BLaER1 (cell line): Measurements from ENCODE around the gene CCNJL.

Experiments
- H3K27ac ChIP-seq: shearing (Covaris generic); formaldehyde crosslinking; 2 replicates; pipeline ENCODE4 v1.8.1; 2022
- H3K27me3 ChIP-seq: shearing (Covaris generic); formaldehyde crosslinking; 2 replicates; pipeline ENCODE4 v1.8.1; 2022
- H3K36me3 ChIP-seq: shearing (Covaris generic); formaldehyde crosslinking; 2 replicates; pipeline ENCODE4 v1.8.1; 2022
- H3K4me1 ChIP-seq: shearing (Covaris generic); formaldehyde crosslinking; 2 replicates; pipeline ENCODE4 v1.8.1; 2022
- H3K4me2 ChIP-seq: shearing (Covaris generic); formaldehyde crosslinking; 2 replicates; pipeline ENCODE4 v1.8.1; 2022
- H3K4me3 ChIP-seq: shearing (Covaris generic); formaldehyde crosslinking; 2 replicates; pipeline ENCODE4 v1.8.1; 2022
- H3K9ac ChIP-seq: shearing (Covaris generic); formaldehyde crosslinking; 2 replicates; pipeline ENCODE4 v1.8.1; 2022
- H3K9me3 ChIP-seq: shearing (Covaris generic); formaldehyde crosslinking; 2 replicates; pipeline ENCODE4 v1.8.1; 2022
- H4K20me1 ChIP-seq: shearing (Covaris generic); formaldehyde crosslinking; 2 replicates; pipeline ENCODE4 v1.8.1; 2022
- Cebpa-rat ChIP-seq: shearing (Covaris generic); IDR thresholded peaks from 2 replicates; pipeline ENCODE4 v1.8.1; 2022

CCNJL gene

DNA sequence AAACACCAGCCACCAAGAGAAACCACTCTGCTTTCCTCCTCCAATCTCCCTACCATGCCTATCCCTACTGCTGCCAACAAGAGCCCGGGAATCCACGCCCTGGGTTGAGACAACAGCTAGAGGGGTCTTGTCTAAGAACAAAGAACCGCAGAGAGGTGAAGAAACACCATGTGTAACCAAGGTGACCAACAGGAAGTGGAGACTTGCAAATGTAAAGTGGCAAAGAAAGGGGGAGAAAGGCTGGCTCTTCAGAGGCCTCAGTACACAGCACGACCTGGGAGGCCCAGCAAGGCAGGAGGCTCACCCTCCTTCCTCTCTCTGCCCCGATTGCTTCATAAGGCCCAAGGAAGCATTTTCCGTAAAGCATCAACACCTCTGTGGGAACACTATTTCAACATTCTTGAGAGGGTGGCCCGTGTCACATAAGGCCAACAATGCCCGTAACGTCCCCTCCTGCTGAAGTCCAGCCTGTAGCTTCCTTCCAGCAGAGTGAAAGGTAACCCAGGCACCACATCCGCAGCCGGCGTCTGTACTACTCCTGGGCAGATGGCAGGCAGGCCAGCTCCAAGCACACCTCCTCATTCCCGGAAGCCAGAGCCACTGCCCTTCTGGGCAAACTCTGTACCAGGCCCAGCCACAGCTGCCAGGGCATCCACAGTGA, 18.3 kb downstream of the CCNJL start:
- Histone ChIP-seq H3K4me2 (no peak overlapping the region), H3K4me1 (peaks cover 19% of the 10 kb centered on the region), H3K27ac (no peak overlapping the region), H3K9ac (no peak overlapping the region), H3K4me3 (no peak overlapping the region), H3K9me3 (no peaks in the 10 kb centered on the region), H3K27me3 (no peaks in the 10 kb centered on the region), H3K36me3 (no peaks in the 10 kb centered on the region), H4K20me1 (no peaks in the 10 kb centered on the region)
- no peak for TF ChIP-seq Cebpa-rat

DNA sequence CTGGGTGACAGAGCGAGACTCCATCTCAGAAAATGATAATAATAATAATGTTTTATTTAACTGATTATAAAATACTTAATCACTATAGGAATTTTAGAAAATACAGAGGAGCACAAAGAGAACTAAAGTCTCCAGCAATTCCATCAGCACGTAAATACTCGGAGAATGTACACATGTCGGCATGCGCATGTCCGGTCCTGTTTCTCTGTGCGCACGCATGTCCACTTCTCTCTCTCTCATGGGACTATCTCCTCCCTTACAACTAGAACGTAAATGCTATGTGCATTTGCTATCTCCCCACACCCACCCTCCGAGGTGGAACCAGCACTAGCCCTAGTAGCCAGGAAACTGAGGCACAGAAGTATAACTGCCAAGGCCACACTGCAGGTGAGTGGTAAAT, 19.0 kb downstream of the CCNJL start:
- Histone ChIP-seq H3K27me3 (no peaks in the 10 kb centered on the region), H3K4me2 (no peak overlapping the region), H3K27ac (no peak overlapping the region), H3K4me1 (peaks cover 22% of the 10 kb centered on the region), H3K4me3 (no peak overlapping the region), H3K9me3 (no peaks in the 10 kb centered on the region), H3K9ac (no peak overlapping the region), H4K20me1 (no peaks in the 10 kb centered on the region), H3K36me3 (no peaks in the 10 kb centered on the region)
- TF ChIP-seq Cebpa-rat, result no peak

DNA sequence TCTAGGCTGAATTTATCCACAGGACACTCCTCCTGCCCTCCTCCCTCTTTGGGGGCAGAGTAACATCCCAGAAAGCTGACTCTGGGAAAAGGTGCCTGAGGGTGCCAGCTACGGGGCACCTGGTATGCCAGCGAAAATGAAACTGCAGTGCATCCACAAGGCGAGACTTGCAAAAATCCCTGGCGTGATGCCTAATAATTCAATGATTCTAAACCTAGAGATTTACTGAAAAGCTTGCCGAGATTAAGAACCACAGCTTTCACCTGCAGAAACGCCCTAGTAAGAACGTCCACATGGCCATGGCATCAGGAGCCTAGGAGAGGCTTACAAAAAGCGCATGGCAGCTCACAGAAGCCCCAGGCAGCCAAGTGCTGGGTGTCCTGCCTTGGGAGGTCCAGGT, 20.9 kb downstream of the CCNJL start:
- no peak overlapping the region for H3K4me2 ChIP-seq
- H3K27ac ChIP-seq, result no peak overlapping the region
- no peaks in the 10 kb centered on the region for H3K9me3 ChIP-seq
- no peaks in the 10 kb centered on the region for H3K27me3 ChIP-seq
- peaks cover 22% of the 10 kb centered on the region for H3K4me1 ChIP-seq
- no peak for TF ChIP-seq Cebpa-rat
- no peak overlapping the region for H3K4me3 ChIP-seq
- H3K36me3 ChIP-seq, result no peaks in the 10 kb centered on the region
- no peak overlapping the region for H3K9ac ChIP-seq
- H4K20me1 ChIP-seq, result no peaks in the 10 kb centered on the region

DNA sequence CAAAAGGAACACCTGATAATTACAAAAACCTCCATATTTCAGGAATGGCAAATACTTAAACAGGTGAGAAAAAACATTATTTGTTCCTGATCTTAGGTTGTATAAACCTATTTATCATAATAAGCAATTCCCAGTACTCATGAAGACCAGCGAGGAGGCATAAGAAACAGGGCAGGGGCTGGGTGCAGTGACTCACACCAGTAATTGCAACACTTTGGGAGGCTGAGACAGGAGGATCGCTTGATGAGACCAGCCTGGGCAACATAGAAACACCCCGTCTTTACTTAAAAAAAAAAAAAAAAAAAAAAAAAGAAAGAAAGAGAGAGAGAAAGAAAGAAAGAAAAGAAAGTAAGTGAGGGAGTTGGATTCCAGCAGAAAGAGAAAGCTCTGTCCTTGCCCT, 21.6 kb downstream of the CCNJL start:
- H3K36me3 ChIP-seq, result no peaks in the 10 kb centered on the region
- TF ChIP-seq Cebpa-rat, result no peak

DNA sequence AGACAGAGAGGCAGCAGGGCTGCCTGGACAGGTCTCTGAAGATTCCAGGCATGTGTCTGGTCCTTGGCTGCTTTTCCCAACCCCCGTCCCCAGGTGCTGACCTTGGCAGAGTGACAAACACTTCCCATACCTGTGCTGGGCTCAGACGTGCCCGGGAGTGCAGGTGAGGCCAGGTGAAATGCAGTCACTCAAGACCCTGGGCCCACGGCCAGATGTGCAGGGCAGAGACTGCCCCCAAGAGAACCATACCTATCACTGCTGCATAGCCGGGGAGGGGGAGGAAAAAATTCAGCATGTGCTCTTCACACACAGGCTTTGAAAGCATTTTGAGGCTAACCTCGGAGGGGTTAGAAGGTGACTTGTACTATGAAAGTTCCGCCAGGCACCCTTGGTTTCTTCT, 22.6 kb downstream of the CCNJL start:
- TF ChIP-seq Cebpa-rat, result no peak
- H3K4me3 ChIP-seq, result no peak overlapping the region

More for the DNA sequence above, 21.6 kb downstream of the CCNJL start:
- H3K9ac ChIP-seq, result no peak overlapping the region
- no peak overlapping the region for H3K4me2 ChIP-seq
- H3K9me3 ChIP-seq, result no peaks in the 10 kb centered on the region
- no peaks in the 10 kb centered on the region for H3K27me3 ChIP-seq
- H3K4me1 ChIP-seq, result peaks cover 17% of the 10 kb centered on the region
- H3K27ac ChIP-seq, result no peak overlapping the region
- H4K20me1 ChIP-seq, result no peaks in the 10 kb centered on the region
- no peak overlapping the region for H3K4me3 ChIP-seq

DNA sequence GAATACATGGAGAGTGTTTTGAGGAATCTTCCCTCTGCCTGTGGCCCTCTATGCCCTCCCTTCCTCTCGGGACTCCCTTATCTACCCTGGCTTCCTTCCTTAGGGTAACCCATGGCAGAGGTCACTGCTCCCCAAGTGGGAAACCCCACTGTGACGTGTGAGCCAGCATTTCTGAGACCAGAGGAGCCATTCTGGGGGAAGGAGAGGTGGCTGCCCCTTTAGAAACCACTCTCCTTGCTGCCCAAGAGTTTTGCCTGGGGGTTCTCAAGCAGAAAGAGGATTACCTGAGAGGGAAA, 23.1 kb downstream of the CCNJL start:
- Histone ChIP-seq H3K4me1 (peaks cover 11% of the 10 kb centered on the region), H4K20me1 (no peaks in the 10 kb centered on the region), H3K36me3 (no peaks in the 10 kb centered on the region), H3K9ac (no peak overlapping the region), H3K27me3 (no peaks in the 10 kb centered on the region), H3K4me3 (no peak overlapping the region), H3K4me2 (peak overlapping the region; percentile 50), H3K27ac (peak overlapping the region; percentile 2; the same call in 1 of the 2 replicates), H3K9me3 (no peaks in the 10 kb centered on the region)
- TF ChIP-seq Cebpa-rat, result no peak

More for the DNA sequence above, 22.6 kb downstream of the CCNJL start:
- H3K4me2 ChIP-seq, result peak overlapping the region; percentile 50
- no peak overlapping the region for H3K9ac ChIP-seq
- peak overlapping the region; percentile 2; the same call in 1 of the 2 replicates for H3K27ac ChIP-seq
- peaks cover 11% of the 10 kb centered on the region for H3K4me1 ChIP-seq
- H3K36me3 ChIP-seq, result no peaks in the 10 kb centered on the region
- H3K9me3 ChIP-seq, result no peaks in the 10 kb centered on the region
- H4K20me1 ChIP-seq, result no peaks in the 10 kb centered on the region
- no peaks in the 10 kb centered on the region for H3K27me3 ChIP-seq

DNA sequence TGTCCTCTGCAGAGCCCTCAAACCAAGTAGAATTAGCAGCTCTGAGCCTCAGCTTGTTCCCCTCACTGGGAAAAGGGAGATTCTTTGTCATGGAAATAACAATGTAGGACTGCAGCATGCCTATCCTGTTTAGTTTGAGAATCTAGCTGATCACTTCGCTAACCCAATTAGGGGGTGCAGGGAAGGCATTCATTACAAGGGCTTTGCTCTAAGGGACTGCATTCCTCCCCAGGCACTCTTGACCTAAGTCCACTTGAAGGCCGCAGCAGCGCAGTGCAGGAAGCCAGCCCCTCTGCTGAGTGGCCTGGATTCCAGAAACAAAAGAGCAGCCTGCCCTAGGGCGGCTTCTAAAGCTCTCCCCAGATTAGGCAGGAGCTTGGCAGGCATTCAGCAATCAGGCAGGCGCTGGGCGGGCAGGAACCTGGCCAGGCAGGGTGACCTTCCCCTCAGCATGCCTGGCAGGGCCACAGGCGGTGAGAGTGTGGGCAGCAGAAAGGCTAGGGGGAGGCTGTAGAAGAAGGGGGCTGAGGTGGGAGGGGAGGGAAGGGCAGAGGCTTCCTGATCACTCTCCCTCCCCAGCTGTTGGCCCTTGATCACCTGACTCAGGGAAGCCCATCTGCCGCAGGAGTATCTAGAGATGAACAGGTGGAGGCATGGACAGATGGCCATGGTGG, 24.8 kb downstream of the CCNJL start:
- Histone ChIP-seq H3K9ac (no peak overlapping the region), H4K20me1 (no peaks in the 10 kb centered on the region), H3K9me3 (no peaks in the 10 kb centered on the region), H3K4me2 (no peak overlapping the region), H3K4me1 (peaks cover 11% of the 10 kb centered on the region), H3K4me3 (no peak overlapping the region), H3K27ac (no peak overlapping the region), H3K36me3 (no peaks in the 10 kb centered on the region), H3K27me3 (no peaks in the 10 kb centered on the region)
- no peak for TF ChIP-seq Cebpa-rat

DNA sequence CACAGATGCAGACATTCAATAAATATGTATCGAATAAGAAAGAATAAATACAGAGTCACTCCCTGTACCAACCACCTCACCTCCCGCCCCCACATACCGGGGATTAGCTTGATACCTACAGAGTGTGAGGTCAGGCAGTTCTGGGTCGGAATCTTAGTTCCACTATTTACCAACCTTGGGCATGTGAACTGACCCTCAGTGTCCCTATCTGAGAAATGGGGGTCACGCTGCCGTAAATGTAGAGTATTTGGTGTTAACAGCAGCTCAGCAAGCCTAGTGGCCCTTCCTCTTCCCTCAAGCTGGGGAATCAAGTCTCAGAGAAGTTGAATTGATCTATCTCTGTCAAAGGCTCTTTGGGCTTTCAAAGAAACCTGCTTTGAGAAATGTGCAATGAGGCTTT, 25.4 kb downstream of the CCNJL start:
- no peak overlapping the region for H3K9ac ChIP-seq
- no peak for TF ChIP-seq Cebpa-rat
- H3K36me3 ChIP-seq, result no peaks in the 10 kb centered on the region
- H3K4me2 ChIP-seq, result no peak overlapping the region
- no peaks in the 10 kb centered on the region for H3K27me3 ChIP-seq
- no peaks in the 10 kb centered on the region for H3K9me3 ChIP-seq
- H3K27ac ChIP-seq, result no peak overlapping the region
- no peaks in the 10 kb centered on the region for H4K20me1 ChIP-seq
- H3K4me1 ChIP-seq, result peaks cover 11% of the 10 kb centered on the region
- no peak overlapping the region for H3K4me3 ChIP-seq

DNA sequence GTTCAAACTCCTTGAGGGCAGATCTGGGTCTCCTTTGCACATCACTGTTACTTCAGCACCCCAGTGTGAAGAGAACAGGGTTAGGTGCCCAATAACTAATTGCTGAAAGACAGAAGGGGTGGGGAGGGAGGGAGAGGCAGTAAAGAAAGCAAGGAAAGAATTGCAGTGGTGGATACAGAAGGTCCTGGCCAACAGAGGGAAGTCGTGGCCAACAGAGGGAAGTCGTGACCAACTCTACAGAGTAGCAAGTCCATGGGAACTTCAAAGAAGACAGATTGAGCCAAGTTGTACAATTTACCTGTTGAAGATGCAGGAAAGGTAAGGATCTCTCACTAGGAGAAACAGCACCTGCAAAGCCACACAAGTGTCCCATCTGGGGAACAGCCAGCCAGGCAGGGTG, 27.0 kb downstream of the CCNJL start:
- H3K27ac ChIP-seq, result no peak overlapping the region
- no peak overlapping the region for H3K4me3 ChIP-seq
- H3K4me2 ChIP-seq, result no peak overlapping the region
- TF ChIP-seq Cebpa-rat, result no peak
- H3K9ac ChIP-seq, result no peak overlapping the region
- no peaks in the 10 kb centered on the region for H3K27me3 ChIP-seq
- H3K9me3 ChIP-seq, result no peaks in the 10 kb centered on the region
- no peaks in the 10 kb centered on the region for H4K20me1 ChIP-seq
- peaks cover 11% of the 10 kb centered on the region for H3K4me1 ChIP-seq
- H3K36me3 ChIP-seq, result no peaks in the 10 kb centered on the region

DNA sequence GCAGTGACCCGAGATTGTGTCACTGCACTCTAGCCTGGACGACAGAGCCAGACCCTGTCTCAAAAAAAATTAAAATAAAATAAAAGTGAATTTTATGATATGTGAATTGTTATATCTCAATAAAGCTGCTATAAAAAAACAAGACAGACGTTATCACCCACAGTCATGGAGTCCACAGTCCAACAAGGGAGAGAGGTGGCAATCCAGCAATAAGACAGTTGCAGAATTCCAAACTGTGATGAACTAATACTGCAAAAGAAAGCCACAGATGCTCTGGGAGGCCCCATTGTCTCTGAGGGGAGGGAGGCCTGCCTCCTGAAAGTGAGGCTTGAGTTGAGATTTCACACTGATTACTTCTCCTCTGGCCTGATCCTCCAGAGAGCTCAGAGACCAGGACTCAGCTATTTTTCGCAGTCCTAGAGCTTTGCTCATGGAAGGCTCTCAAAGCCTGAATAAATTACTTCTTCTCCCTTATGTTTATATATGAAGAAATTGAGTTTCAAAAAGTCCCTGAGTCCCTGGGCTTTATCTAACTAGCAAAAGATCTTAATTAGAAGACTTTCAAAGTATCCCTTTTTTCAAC, 28.0 kb downstream of the CCNJL start:
- Histone ChIP-seq H3K4me3 (no peak overlapping the region), H3K27me3 (no peaks in the 10 kb centered on the region), H3K36me3 (0 out of 2 replicates have a peak, but pooled peaks cover 9% of the 10 kb centered on the region), H3K4me2 (no peak overlapping the region), H3K9me3 (no peaks in the 10 kb centered on the region), H3K4me1 (peaks cover 7% of the 10 kb centered on the region), H3K27ac (no peak overlapping the region), H3K9ac (no peak overlapping the region), H4K20me1 (no peaks in the 10 kb centered on the region)
- TF ChIP-seq Cebpa-rat, result no peak
